ENCODE measurements around the gene ARHGAP24. TPM values are rescaled to one million over a fixed set of nuclear protein-coding genes. Genes with fewer than 3 reads are reported as not detected.

ARHGAP24 gene
- total and polyA plus RNA-seq, 2 experiments from 2014 or later = 0.21 to 0.36 TPM

GRCh38 chr4:85952528-85952927 is 477.6 kb downstream of the ARHGAP24 start (continued):
- no peak for TF ChIP-seq REST (IDR thresholded peaks at IDR 0.05; ENCODE audit: unreplicated experiment)

- peaks cover 31% of the 10 kb centered on the region for H3K4me1 ChIP-seq (ENCODE audit: insufficient read depth)
- H3K4me3 ChIP-seq = no peak overlapping the region
- no peaks in the 10 kb centered on the region for H3F3A ChIP-seq (replicated peaks; ENCODE audit: low read depth)
- Mint-ChIP-seq H3K36me3 (ENCODE audit: low read depth) (no peaks in the 10 kb centered on the region), H3K27me3 (ENCODE audit: insufficient read depth, low read depth, poor library complexity) (peaks cover 2% of the 10 kb centered on the region), H3K27ac (no peak overlapping the region), H3K9me3 (no peaks in the 10 kb centered on the region), H3K4me3 (no peak overlapping the region), H3K4me1 (peaks cover 16% of the 10 kb centered on the region)
- no peak for ATAC-seq
- peak; percentile 23 for DNase-seq (ENCODE audit: low spot score)
- 0 out of 2 replicates have a peak overlapping the region, but pooled peaks have one; percentile 61 for H3K4me2 ChIP-seq
- TF ChIP-seq ZNF114 (CRISPR knock-in tag; IDR thresholded peaks at IDR 0.05) (no peak), EZH2 (IDR thresholded peaks at IDR 0.05; ENCODE audit: low read depth, unreplicated experiment) (no peak), STAT1 (IDR thresholded peaks at IDR 0.05; ENCODE audit: unreplicated experiment) (no peak), POLR2AphosphoS5 (IDR thresholded peaks at IDR 0.05; ENCODE audit: low read depth) (no peak), ZNF462 (CRISPR knock-in tag; IDR thresholded peaks at IDR 0.05) (no peak), REST (IDR thresholded peaks at IDR 0.05; ENCODE audit: unreplicated experiment) (no peak), ZNF331 (CRISPR knock-in tag; IDR thresholded peaks at IDR 0.05; ENCODE audit: low read depth) (no peak), JUNB (IDR thresholded peaks at IDR 0.05; ENCODE audit: unreplicated experiment) (no peak)
- H2AFZ ChIP-seq = peak overlapping the region; percentile 58
- H3K79me2 ChIP-seq (replicated peaks; ENCODE audit: insufficient read depth) = no peaks in the 10 kb centered on the region
- no peaks in the 10 kb centered on the region for H3K36me3 ChIP-seq (ENCODE audit: insufficient read depth)
- no peaks in the 10 kb centered on the region for H3K27me3 ChIP-seq (ENCODE audit: insufficient read depth)
- H3K27ac ChIP-seq (ENCODE audit: low read depth) = no peak overlapping the region
- H4K20me1 ChIP-seq (replicated peaks; ENCODE audit: insufficient read depth) = no peaks in the 10 kb centered on the region
- H3K9me2 ChIP-seq (ENCODE audit: insufficient read depth) = peaks cover 6% of the 10 kb centered on the region; the same call in 1 of the 2 replicates
These were observed 478.2 kb downstream of the ARHGAP24 start for GRCh38 chr4:85952972-85953650.
